ENCODE data around the gene DPM3. TPM values are rescaled to one million over a fixed set of nuclear protein-coding genes. Genes with fewer than 3 reads are reported as not detected.

The DPM3 gene
- total and polyA plus RNA-seq, 9 of the 15 experiments (the other 6 are each of a cell fraction or from before 2014, with no cell fraction given), result 3.7 to 120 (median 36.4) TPM

- no peak for TF ChIP-seq CBX2 (IDR thresholded peaks at IDR 0.05; ENCODE audit: insufficient read depth, low read length, poor library complexity, severe bottlenecking)
- TF ChIP-seq TFAP4 (CRISPR knock-in tag; IDR thresholded peaks at IDR 0.05; ENCODE audit: borderline replicate concordance), result peak; percentile 57
- peak in 1 of 2 experiments; percentile 6; a peak in 1 of 4 replicates for TF ChIP-seq NRF1 (conservative IDR thresholded peaks at IDR 0.05 in 1 of 2, IDR thresholded peaks at IDR 0.05 in 1 of 2)
- TF ChIP-seq THRA (IDR thresholded peaks at IDR 0.05), result no peak
- TF ChIP-seq E2F4 (CRISPR knock-in tag; IDR thresholded peaks at IDR 0.05; ENCODE audit: low read depth), result no peak
- no peak for TF ChIP-seq SMAD2 (IDR thresholded peaks at IDR 0.05; ENCODE audit: low read depth, low read length)
- peak; percentile 32 to 86; a peak in 2 of 4 replicates for TF ChIP-seq FOXA3 (CRISPR knock-in tag; conservative IDR thresholded peaks at IDR 0.05 in 1 of 2, IDR thresholded peaks at IDR 0.05 in 1 of 2)
- TF ChIP-seq CCNT2 (IDR thresholded peaks at IDR 0.05; ENCODE audit: borderline replicate concordance, extremely low read depth, insufficient read length, low read depth, low read length), result no peak
- peak; percentile 11 for TF ChIP-seq HMGN3 (IDR thresholded peaks at IDR 0.05; ENCODE audit: borderline replicate concordance, extremely low read depth, insufficient read length, low read depth, low read length)
- TF ChIP-seq RBM15 (IDR thresholded peaks at IDR 0.05; ENCODE audit: insufficient read depth, low read length), result no peak
- TF ChIP-seq BRD4 (IDR thresholded peaks at IDR 0.05), result no peak
- no peak for TF ChIP-seq BCL6 (CRISPR knock-in tag; IDR thresholded peaks at IDR 0.05)
- peak; percentile 45; the same call in 1 of the 2 replicates for TF ChIP-seq SP1 (CRISPR knock-in tag; IDR thresholded peaks at IDR 0.05)
- no peak for TF ChIP-seq ZEB2 (IDR thresholded peaks at IDR 0.05)
Observed at GRCh38 chr1:155126556-155127104, 13.7 kb downstream of the DPM3 start (continued).

Measured in K562 (cell line).